Tibial nerve (tissue), 4 donors: ENCODE measurements around the gene FBXW5. TPM values are rescaled to one million over a fixed set of nuclear protein-coding genes. Genes with fewer than 3 reads are reported as not detected.

Experiments
- DNase-seq, 2 donors: peaks; one replicate each; pipeline ENCODE4 v3.0.0-alpha.2; 2019; ENCODE audit warnings: low spot score in 2 of 2
- H3K27ac ChIP-seq, 4 donors: fragments of 200-600 bp; sonication (generic) in 3 of 4; one replicate each; pipeline ENCODE4 v1.5.1; 2017 to 2019; ENCODE audit warnings: mild to moderate bottlenecking in 1 of 4
- H3K27me3 ChIP-seq, 2 donors: fragments of 200-600 bp; sonication (generic) in 1 of 2; one replicate each; pipeline versions ENCODE4 v1.5.1 to v1.6.0; 2017 to 2019
- H3K36me3 ChIP-seq, 3 donors: fragments of 200-600 bp; sonication (generic); one replicate each; pipeline ENCODE4 v1.5.1; 2018 to 2019
- H3K4me1 ChIP-seq, 4 donors: fragments of 200-600 bp; sonication (generic) in 3 of 4; one replicate each; pipeline ENCODE4 v1.5.1; 2017 to 2019
- H3K4me3 ChIP-seq, 4 donors: fragments of 200-600 bp; sonication (generic) in 3 of 4; one replicate each; pipeline ENCODE4 v1.5.1; 2017 to 2019; ENCODE audit warnings: mild to moderate bottlenecking in 1 of 4, moderate library complexity in 1 of 4
- H3K9me3 ChIP-seq, 4 donors: fragments of 200-600 bp; sonication (generic) in 3 of 4; one replicate each; pipeline ENCODE4 v1.5.1; 2017 to 2019
- EP300 ChIP-seq, 2 donors: sonication (generic); formaldehyde crosslinking; IDR thresholded peaks; one replicate each; pipeline ENCODE4 v1.6.1; 2017; ENCODE audit warnings: antibody characterized with exemption in 2 of 2, mild to moderate bottlenecking in 1 of 2
- POLR2A ChIP-seq, 2 donors: fragments of 450-650 bp; IDR thresholded peaks; one replicate each; pipeline ENCODE4 v1.6.1; 2017; ENCODE audit warnings: antibody characterized with exemption in 2 of 2, mild to moderate bottlenecking in 2 of 2, moderate library complexity in 2 of 2
- WGBS, 2 donors: methylation state at CpG; one replicate each; pipeline ENCODE4 v1.1.5; 2018; 5-methylcytosine and 5-hydroxymethylcytosine counted together
- total RNA-seq, 4 donors: library from RNA; depleted of rRNA; stranded (reverse); fragments of >200 nt; gene quantifications; one replicate each; pipeline ENCODE4 v1.1.0, GENCODE V29; 2016
- TF ChIP-seq, protein P1 (sequence below), 5 experiments: fragments of 200-600 bp in 3 of 5; fragments of 450-650 bp in 2 of 5; sonication (generic) in 3 of 5; IDR thresholded peaks; one replicate each; pipeline ENCODE4 v1.5.1; 2016 to 2019; ENCODE audit warnings: antibody characterized with exemption in 5 of 5, mild to moderate bottlenecking in 3 of 5, moderate library complexity in 2 of 5

Gene FBXW5
- total RNA-seq, 4 donors from 2014 or later = 138 to 227 (median 193) TPM

DNA sequence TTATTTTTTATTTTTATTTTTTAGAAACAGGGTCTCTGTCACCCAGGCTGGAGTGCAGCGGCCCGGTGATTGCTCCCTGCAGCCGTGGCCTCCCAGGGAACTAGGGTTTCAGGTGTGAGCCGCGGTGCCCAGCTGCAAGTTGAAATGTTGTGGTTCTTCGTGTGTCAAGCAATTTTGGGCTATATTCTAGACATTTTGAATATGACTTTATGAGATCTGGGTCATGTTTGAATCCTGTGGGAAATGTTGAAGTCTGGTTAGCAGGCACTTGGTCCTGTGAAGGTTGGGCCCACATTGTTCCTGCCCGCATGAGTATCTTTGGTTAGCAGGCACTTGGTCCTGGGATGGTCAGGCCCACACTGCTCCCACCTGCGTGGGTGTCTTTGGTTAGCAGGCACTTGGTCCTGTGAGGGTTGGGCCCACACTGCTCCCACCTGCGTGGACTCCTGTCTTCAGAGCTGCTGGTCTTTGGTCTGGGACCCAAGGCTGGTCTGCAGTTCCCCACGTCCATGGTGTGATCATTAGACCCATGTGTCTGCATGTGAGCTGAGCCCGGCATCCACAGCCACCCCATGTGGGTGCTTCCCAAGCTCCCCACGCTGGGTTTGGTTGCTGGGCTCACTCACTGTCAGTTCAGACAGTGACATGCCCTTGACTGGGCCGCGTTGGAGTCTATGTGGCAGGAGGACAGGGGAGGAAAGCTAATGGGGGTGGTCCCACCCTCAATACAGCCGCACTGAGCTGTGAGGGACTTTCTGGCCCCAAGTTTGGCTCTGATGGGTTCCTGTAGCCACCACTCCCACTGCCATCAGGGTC lies 7.1 kb downstream of the FBXW5 start:
- no peak for TF ChIP-seq POLR2A (IDR thresholded peaks at IDR 0.05)
- Histone ChIP-seq H3K4me1 (peaks cover 0 to 14% (median 0%) of the 10 kb centered on the region in 4 donors), H3K27ac (no peak overlapping the region), H3K27me3 (no peaks in the 10 kb centered on the region), H3K9me3 (no peaks in the 10 kb centered on the region), H3K4me3 (no peak overlapping the region), H3K36me3 (peaks cover 4 to 46% (median 23%) of the 10 kb centered on the region in 3 donors)
- DNase-seq = no peak
- 88 to 91% methylated on average over 12 to 15 of the region's 15 CpGs for WGBS, 2 donors

DNA sequence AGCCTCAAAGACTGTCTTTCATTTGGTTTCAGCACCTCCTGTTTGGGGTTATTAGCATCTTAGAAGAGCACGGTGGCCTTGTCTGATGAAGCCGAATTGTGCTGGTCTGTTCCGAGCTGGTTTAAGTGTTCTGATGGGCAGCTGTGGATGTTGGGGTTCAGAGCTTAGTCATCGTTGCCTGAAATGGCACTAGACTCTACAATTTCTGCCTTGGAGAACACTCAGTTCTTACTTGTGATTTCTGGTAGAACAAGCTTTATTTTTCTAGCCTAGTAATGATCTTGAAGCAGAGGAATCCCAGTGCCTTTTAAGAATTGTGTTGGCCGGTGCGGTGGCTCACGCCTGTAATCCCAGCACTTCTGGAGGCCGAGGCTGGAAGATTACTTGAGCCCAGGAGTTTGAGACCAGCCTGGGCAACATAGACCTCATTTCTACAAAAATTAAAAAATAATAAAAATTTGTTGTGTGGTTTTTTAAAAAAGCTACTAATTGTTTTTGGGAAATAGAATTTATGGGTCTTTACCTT lies 7.8 kb downstream of the FBXW5 start:
- peaks cover 2 to 39% (median 16%) of the 10 kb centered on the region in 3 donors for H3K36me3 ChIP-seq

GRCh38 chr9:136935651-136936050 lies 8.9 kb downstream of the FBXW5 start:
- H3K9me3 ChIP-seq = no peaks in the 10 kb centered on the region
- DNase-seq = no peak
- TF ChIP-seq POLR2A (IDR thresholded peaks at IDR 0.05) (no peak), EP300 (IDR thresholded peaks at IDR 0.05) (no peak)
- TF ChIP-seq, protein P1, sequence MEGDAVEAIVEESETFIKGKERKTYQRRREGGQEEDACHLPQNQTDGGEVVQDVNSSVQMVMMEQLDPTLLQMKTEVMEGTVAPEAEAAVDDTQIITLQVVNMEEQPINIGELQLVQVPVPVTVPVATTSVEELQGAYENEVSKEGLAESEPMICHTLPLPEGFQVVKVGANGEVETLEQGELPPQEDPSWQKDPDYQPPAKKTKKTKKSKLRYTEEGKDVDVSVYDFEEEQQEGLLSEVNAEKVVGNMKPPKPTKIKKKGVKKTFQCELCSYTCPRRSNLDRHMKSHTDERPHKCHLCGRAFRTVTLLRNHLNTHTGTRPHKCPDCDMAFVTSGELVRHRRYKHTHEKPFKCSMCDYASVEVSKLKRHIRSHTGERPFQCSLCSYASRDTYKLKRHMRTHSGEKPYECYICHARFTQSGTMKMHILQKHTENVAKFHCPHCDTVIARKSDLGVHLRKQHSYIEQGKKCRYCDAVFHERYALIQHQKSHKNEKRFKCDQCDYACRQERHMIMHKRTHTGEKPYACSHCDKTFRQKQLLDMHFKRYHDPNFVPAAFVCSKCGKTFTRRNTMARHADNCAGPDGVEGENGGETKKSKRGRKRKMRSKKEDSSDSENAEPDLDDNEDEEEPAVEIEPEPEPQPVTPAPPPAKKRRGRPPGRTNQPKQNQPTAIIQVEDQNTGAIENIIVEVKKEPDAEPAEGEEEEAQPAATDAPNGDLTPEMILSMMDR (IDR thresholded peaks at IDR 0.05) = no peak
- peaks cover 0 to 29% (median 6%) of the 10 kb centered on the region in 3 donors for H3K36me3 ChIP-seq
- H3K27me3 ChIP-seq = no peaks in the 10 kb centered on the region
- peaks cover 0 to 4% (median 0%) of the 10 kb centered on the region in 4 donors for H3K4me1 ChIP-seq
- no peak overlapping the region for H3K27ac ChIP-seq
- no peak overlapping the region for H3K4me3 ChIP-seq
- WGBS, 2 donors = 79 to 94% methylated on average over 3 of the region's 3 CpGs

More for the DNA sequence above, 7.8 kb downstream of the FBXW5 start:
- no peaks in the 10 kb centered on the region for H3K9me3 ChIP-seq
- no peak for DNase-seq
- 77 to 86% methylated on average over 8 of the region's 8 CpGs for WGBS, 2 donors
- no peak overlapping the region for H3K27ac ChIP-seq
- no peaks in the 10 kb centered on the region for H3K27me3 ChIP-seq
- no peak overlapping the region for H3K4me3 ChIP-seq
- TF ChIP-seq, protein P1 (IDR thresholded peaks at IDR 0.05) = no peak
- TF ChIP-seq POLR2A (IDR thresholded peaks at IDR 0.05) (no peak), EP300 (IDR thresholded peaks at IDR 0.05) (no peak)
- H3K4me1 ChIP-seq = peaks cover 0 to 7% (median 0%) of the 10 kb centered on the region in 4 donors

- Histone ChIP-seq H3K4me3 (no peak overlapping the region), H3K4me1 (no peaks in the 10 kb centered on the region), H3K27me3 (no peaks in the 10 kb centered on the region), H3K9me3 (no peaks in the 10 kb centered on the region), H3K36me3 (peaks cover 0 to 15% (median 0%) of the 10 kb centered on the region in 3 donors), H3K27ac (no peak overlapping the region)
- WGBS, 2 donors = 87 to 92% methylated on average over 3 of the region's 3 CpGs
- DNase-seq = no peak
- TF ChIP-seq EP300 (IDR thresholded peaks at IDR 0.05) = no peak
These were observed 10.3 kb downstream of the FBXW5 start for GRCh38 chr9:136934277-136934676.

DNA sequence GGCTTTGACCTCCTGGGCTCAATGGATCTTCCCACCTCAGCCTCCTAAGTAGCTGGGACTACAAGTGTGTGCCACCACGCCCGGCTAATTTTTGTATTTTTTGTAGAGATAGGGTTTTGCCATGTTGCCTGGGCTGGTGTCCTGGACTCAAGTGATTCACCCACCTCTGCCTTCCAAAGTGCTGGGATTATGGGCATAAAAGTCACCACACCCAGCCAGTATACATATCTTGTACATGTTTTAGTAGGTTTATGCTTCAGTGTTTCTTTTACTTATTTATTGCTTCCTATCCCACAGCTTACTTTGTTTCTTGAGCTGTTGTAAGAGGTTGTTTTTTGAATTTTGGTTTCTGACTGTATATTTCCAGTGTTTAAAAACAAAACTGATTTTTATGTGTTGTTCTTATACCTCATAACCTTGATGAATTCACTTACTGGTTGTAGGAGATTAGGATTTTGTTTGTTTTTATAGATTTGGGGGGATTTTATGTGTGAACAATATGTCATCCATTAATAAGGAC lies 12.9 kb downstream of the FBXW5 start:
- Histone ChIP-seq H3K4me3 (no peak overlapping the region), H3K27ac (no peak overlapping the region), H3K27me3 (no peaks in the 10 kb centered on the region), H3K36me3 (peaks cover 0 to 10% (median 3%) of the 10 kb centered on the region in 3 donors), H3K9me3 (no peaks in the 10 kb centered on the region), H3K4me1 (no peaks in the 10 kb centered on the region)
- WGBS, 2 donors = 97 to 100% methylated on average over 2 of the region's 2 CpGs
- TF ChIP-seq EP300 (IDR thresholded peaks at IDR 0.05) (no peak), POLR2A (IDR thresholded peaks at IDR 0.05) (no peak)
- TF ChIP-seq, protein P1 (IDR thresholded peaks at IDR 0.05) = no peak
- no peak for DNase-seq

DNA sequence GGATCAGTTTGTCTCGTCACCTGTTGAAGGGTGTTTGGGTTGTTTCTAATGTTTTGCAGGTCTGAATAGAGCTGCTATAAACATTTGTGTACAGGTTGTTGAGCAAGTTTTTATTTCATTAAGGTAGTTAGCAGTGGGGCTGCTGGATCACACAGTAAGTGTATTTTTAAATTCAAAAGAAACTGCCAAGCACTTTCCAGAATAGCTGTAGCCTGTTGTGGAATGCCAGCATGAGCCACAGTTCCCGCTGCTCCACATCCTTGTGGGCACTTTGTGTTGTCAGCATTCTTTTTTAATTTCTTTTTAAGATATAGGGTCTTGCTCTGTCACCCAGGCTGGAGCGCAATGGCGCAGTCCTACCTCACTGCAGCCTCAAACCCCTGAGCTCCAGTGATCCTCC lies 14.5 kb downstream of the FBXW5 start:
- no peaks in the 10 kb centered on the region for H3K4me1 ChIP-seq
- TF ChIP-seq, protein P1 (IDR thresholded peaks at IDR 0.05) = no peak
- no peak for TF ChIP-seq POLR2A (IDR thresholded peaks at IDR 0.05)
- no peak for TF ChIP-seq EP300 (IDR thresholded peaks at IDR 0.05)
- no peak overlapping the region for H3K4me3 ChIP-seq
- no peaks in the 10 kb centered on the region for H3K27me3 ChIP-seq
- no peaks in the 10 kb centered on the region for H3K9me3 ChIP-seq
- no peak for DNase-seq
- H3K27ac ChIP-seq = no peak overlapping the region
- 96% methylated on average over 4 of the region's 4 CpGs for WGBS, 2 donors
- H3K36me3 ChIP-seq = peaks cover 0 to 26% (median 13%) of the 10 kb centered on the region in 3 donors
